IMR-90 (cell line): ENCODE results near the gene TNRC6C. TPM values are rescaled to one million over a fixed set of nuclear protein-coding genes. Genes with fewer than 3 reads are reported as not detected.

Experiments used
- ATAC-seq: fragments of 200-7000 bp; cut with Tn5 transposase; 2 replicates; pipeline ENCODE4 v1.9.1; 2020; ENCODE audit warnings: low read depth, mild to moderate bottlenecking, moderate library complexity
- BruUV-seq: library from RNA; stranded (reverse); fragments of 400-500 nt; replicated peaks from 2 replicates; lab custom pipeline; 2021; lab: Mats Ljungman, UMichigan
- CTCF ChIA-PET: fragments of 300-600 bp; formaldehyde crosslinking; extraction: SDS; loops from one replicate; lab custom pipeline; 2021; ENCODE audit warnings: antibody characterized with exemption; lab: Yijun Ruan, JAX
- POLR2A ChIA-PET: fragments of 300-600 bp; sonication (Branson Sonifier 250); formaldehyde crosslinking; loops from one replicate; lab custom pipeline; 2022; ENCODE audit warnings: antibody characterized with exemption; ENCODE audit not compliant: unreplicated experiment; lab: Charles Lee
- DNase-seq: peaks from one replicate; pipeline ENCODE4 v3.0.0; 2013
- H2AFZ ChIP-seq: replicated peaks from 2 replicates; pipeline ENCODE3; 2013; ENCODE audit warnings: low read length, mild to moderate bottlenecking; ENCODE audit not compliant: poor library complexity
- H2AK5ac ChIP-seq: 2 replicates; pipeline ENCODE4 v1.6.1; 2013; ENCODE audit warnings: low read depth, low read length, inconsistent platforms
- H2AK9ac ChIP-seq: replicated peaks from 2 replicates; pipeline ENCODE3; 2013; ENCODE audit warnings: mild to moderate bottlenecking, low read depth, low read length, moderate library complexity; ENCODE audit not compliant: poor library complexity
- H2BK120ac ChIP-seq: 2 replicates; pipeline ENCODE4 v1.6.1; 2013; ENCODE audit warnings: low read depth, low read length, inconsistent platforms
- H2BK15ac ChIP-seq: 3 replicates; pipeline ENCODE4 v1.6.1; 2013; ENCODE audit warnings: low read depth, low read length, inconsistent platforms
- H2BK20ac ChIP-seq: 2 replicates; pipeline ENCODE4 v1.6.1; 2013; ENCODE audit warnings: low read depth, mild to moderate bottlenecking, inconsistent platforms, low read length, moderate library complexity
- H2BK5ac ChIP-seq: 2 replicates; pipeline ENCODE4 v1.6.1; 2013; ENCODE audit warnings: mild to moderate bottlenecking, low read depth, low read length, inconsistent platforms; ENCODE audit not compliant: poor library complexity, severe bottlenecking
- H3K14ac ChIP-seq: replicated peaks from 2 replicates; pipeline ENCODE4 v1.6.1; 2013; ENCODE audit warnings: low read depth, low read length, inconsistent platforms
- H3K18ac ChIP-seq: 2 replicates; pipeline ENCODE4 v1.6.1; 2013; ENCODE audit warnings: low read depth, low read length, control low read depth
- H3K23ac ChIP-seq: 2 replicates; pipeline ENCODE4 v1.6.1; 2013; ENCODE audit warnings: low read depth, low read length, inconsistent platforms
- H3K27ac ChIP-seq: 2 replicates; pipeline ENCODE4 v1.5.1; 2013; ENCODE audit warnings: mild to moderate bottlenecking, control low read depth, low read length; ENCODE audit not compliant: insufficient read depth
- H3K27me3 ChIP-seq: 2 replicates; pipeline ENCODE4 v1.6.1; 2013; ENCODE audit warnings: low read length; ENCODE audit not compliant: control insufficient read depth, insufficient read depth
- H3K36me3 ChIP-seq: 2 replicates; pipeline ENCODE4 v1.6.1; 2013; ENCODE audit warnings: low read length, mixed read lengths; ENCODE audit not compliant: control insufficient read depth, insufficient read depth
- H3K4ac ChIP-seq: 2 replicates; pipeline ENCODE4 v1.6.1; 2013; ENCODE audit warnings: low read depth, low read length, inconsistent platforms
- H3K4me1 ChIP-seq: 2 replicates; pipeline ENCODE4 v1.6.1; 2013; ENCODE audit warnings: low read length, mixed read lengths; ENCODE audit not compliant: control insufficient read depth, insufficient read depth
- H3K4me2 ChIP-seq: 2 replicates; pipeline ENCODE4 v1.6.1; 2013; ENCODE audit warnings: low read depth, mild to moderate bottlenecking, control low read depth, low read length, moderate library complexity
- H3K4me3 ChIP-seq: 2 replicates; pipeline ENCODE4 v1.5.1; 2013; ENCODE audit warnings: low read depth, mild to moderate bottlenecking, control low read depth, low read length, moderate library complexity; ENCODE audit not compliant: insufficient read depth
- H3K56ac ChIP-seq: 2 replicates; pipeline ENCODE4 v1.6.1; 2013; ENCODE audit warnings: low read length, inconsistent platforms; ENCODE audit not compliant: insufficient read depth; ENCODE audit errors: extremely low read depth
- H3K79me1 ChIP-seq, 2 experiments: 2 replicates each; pipeline ENCODE4 v1.6.1; 2013; ENCODE audit warnings: low read length in 2 of 2, inconsistent platforms in 1 of 2, low read depth in 1 of 2
- H3K9ac ChIP-seq: 2 replicates; pipeline ENCODE4 v1.6.1; 2013; ENCODE audit warnings: low read depth, low read length, control low read depth
- H3K9me1 ChIP-seq: 2 replicates; pipeline ENCODE4 v1.6.1; 2013; ENCODE audit warnings: low read length, inconsistent platforms; ENCODE audit not compliant: insufficient read depth
- H3K9me3 ChIP-seq: 2 replicates; pipeline ENCODE4 v1.6.1; 2013; ENCODE audit warnings: low read length; ENCODE audit not compliant: control insufficient read depth, insufficient read depth
- H4K20me1 ChIP-seq: 2 replicates; pipeline ENCODE4 v1.6.1; 2013; ENCODE audit warnings: low read length, inconsistent platforms; ENCODE audit not compliant: insufficient read depth
- H4K5ac ChIP-seq: 2 replicates; pipeline ENCODE4 v1.6.1; 2013; ENCODE audit warnings: mild to moderate bottlenecking, low read depth, low read length, control low read depth
- H4K8ac ChIP-seq, 2 experiments: 2 replicates each; pipeline ENCODE4 v1.6.1; 2013; ENCODE audit warnings: low read depth in 2 of 2, low read length in 2 of 2, control low read depth in 1 of 2, inconsistent platforms in 1 of 2
- H4K91ac ChIP-seq: 2 replicates; pipeline ENCODE4 v1.6.1; 2013; ENCODE audit warnings: low read depth, low read length, inconsistent platforms; ENCODE audit not compliant: insufficient read depth
- ELK1 ChIP-seq: fragments of 150-350 bp; IDR thresholded peaks from 2 replicates; pipeline ENCODE4 v1.6.1; 2016; ENCODE audit warnings: low read depth, mild to moderate bottlenecking, low read length, moderate library complexity, borderline replicate concordance
- MAFK ChIP-seq: IDR thresholded peaks from 2 replicates; pipeline ENCODE4 v1.6.1; 2012; ENCODE audit warnings: low read depth, low read length, improper control_type of control experiment
- MAZ ChIP-seq: IDR thresholded peaks from 2 replicates; pipeline ENCODE4 v1.6.1; 2012; ENCODE audit warnings: low read depth, mild to moderate bottlenecking, low read length, improper control_type of control experiment, moderate library complexity, borderline replicate concordance
- WGBS, 2 experiments: methylation state at CpG; one replicate each; pipeline versions ENCODE4 v1.1.5 to v1.1.7; 2013; ENCODE audit warnings: missing lambda C conversion rate in 2 of 2; ENCODE audit not compliant: insufficient read length in 1 of 2; ENCODE audit errors: extremely low coverage in 2 of 2; 5-methylcytosine and 5-hydroxymethylcytosine counted together
- dilution Hi-C: fragments of 300-500 bp; cut with HindIII; formaldehyde crosslinking; loops from one replicate; pipeline ENCODE4 v1.14.3; 2018; ENCODE audit warnings: low sequenced_read_pairs; ENCODE audit not compliant: unreplicated experiment
- in situ Hi-C: fragments of 300-500 bp; cut with MboI; formaldehyde crosslinking; loops from 3 replicates; pipeline ENCODE4 v1.14.3; 2019; ENCODE audit warnings: low sequenced_read_pairs, inconsistent platforms, mixed read lengths
- intact Hi-C: fragments of 100-400 bp; cut with micrococcal nuclease; formaldehyde crosslinking; loops from 2 replicates; pipeline ENCODE4 v1.10.0; 2022
- polyA plus RNA-seq, 3 experiments: library from polyadenylated mRNA; depleted of rRNA; stranded (reverse); fragments of >200 nt; gene quantifications; 2 replicates each; pipeline ENCODE4 v1.2.3, GENCODE V29; 2012; ENCODE audit warnings: low replicate concordance in 1 of 3
- total RNA-seq: library from RNA; depleted of rRNA; stranded (reverse); fragments of >200 nt; gene quantifications from 2 replicates; pipeline ENCODE4 v1.2.3, GENCODE V29; 2012

The TNRC6C gene
- total and polyA plus RNA-seq, 2 of the 4 experiments (the other 2 are of a cell fraction) = 1.6 to 2.7 TPM

- CTCF ChIA-PET = no interaction called here
- TF ChIP-seq ELK1 (no peak), MAZ (no peak), MAFK (no peak)
- H3K4ac ChIP-seq = no peak overlapping the region
- no peaks in the 10 kb centered on the region for H3K36me3 ChIP-seq
- POLR2A ChIA-PET = no interaction called here
- dilution Hi-C loops (no loop called here), intact Hi-C loops (no loop called here), in situ Hi-C loops (no loop called here)
- peaks cover 3% of the 10 kb centered on the region; the same call in 1 of the 2 replicates for H3K4me1 ChIP-seq
- no peak overlapping the region for H3K14ac ChIP-seq
- ATAC-seq (no peak), DNase-seq (peak; percentile 81)
- H3K27me3 ChIP-seq = no peaks in the 10 kb centered on the region; the same call in 1 of the 2 replicates
- H3K4me2 ChIP-seq = no peak overlapping the region
- no peak overlapping the region for H2BK5ac ChIP-seq
- H2AFZ ChIP-seq = peak overlapping the region; percentile 43
- peak overlapping the region; percentile 42 for H2AK9ac ChIP-seq
- no TSS peak for BruUV-seq
- H2BK20ac ChIP-seq = no peak overlapping the region
- H3K79me1 ChIP-seq = no peaks in the 10 kb centered on the region
- no peak overlapping the region for H3K23ac ChIP-seq
- no peak overlapping the region for H3K27ac ChIP-seq
- no peak overlapping the region for H3K56ac ChIP-seq
- no peak overlapping the region for H2BK15ac ChIP-seq
- no peak overlapping the region for H4K5ac ChIP-seq
- H4K91ac ChIP-seq = no peak overlapping the region
- no peak overlapping the region for H4K8ac ChIP-seq
- no peak overlapping the region for H3K18ac ChIP-seq
- H3K9me1 ChIP-seq = no peaks in the 10 kb centered on the region
- H2BK120ac ChIP-seq = no peak overlapping the region
- WGBS, 2 experiments = 70% methylated on average over 2 of the region's 16 CpGs; no CpG with 5 or more reads in 1 of the 2 experiments
- H3K9me3 ChIP-seq = no peaks in the 10 kb centered on the region
- H2AK5ac ChIP-seq = peak overlapping the region; percentile 46; the same call in 1 of the 2 replicates
- no peak overlapping the region for H3K9ac ChIP-seq
- H3K4me3 ChIP-seq = no peak overlapping the region
- H4K20me1 ChIP-seq = no peaks in the 10 kb centered on the region
Measured at GRCh38 chr17:78142119-78142861, 183.8 kb downstream of the TNRC6C start.
